ENCODE results near the gene SPATA2L. TPM values are rescaled to one million over a fixed set of nuclear protein-coding genes. Genes with fewer than 3 reads are reported as not detected.

SPATA2L gene
- total RNA-seq, 1 donor from 2014 or later: 15.4 TPM

GRCh38 chr16:89660146-89660545 is 41.4 kb downstream of the SPATA2L start:
- DNase-seq (ENCODE audit: low read depth): no peak

DNA sequence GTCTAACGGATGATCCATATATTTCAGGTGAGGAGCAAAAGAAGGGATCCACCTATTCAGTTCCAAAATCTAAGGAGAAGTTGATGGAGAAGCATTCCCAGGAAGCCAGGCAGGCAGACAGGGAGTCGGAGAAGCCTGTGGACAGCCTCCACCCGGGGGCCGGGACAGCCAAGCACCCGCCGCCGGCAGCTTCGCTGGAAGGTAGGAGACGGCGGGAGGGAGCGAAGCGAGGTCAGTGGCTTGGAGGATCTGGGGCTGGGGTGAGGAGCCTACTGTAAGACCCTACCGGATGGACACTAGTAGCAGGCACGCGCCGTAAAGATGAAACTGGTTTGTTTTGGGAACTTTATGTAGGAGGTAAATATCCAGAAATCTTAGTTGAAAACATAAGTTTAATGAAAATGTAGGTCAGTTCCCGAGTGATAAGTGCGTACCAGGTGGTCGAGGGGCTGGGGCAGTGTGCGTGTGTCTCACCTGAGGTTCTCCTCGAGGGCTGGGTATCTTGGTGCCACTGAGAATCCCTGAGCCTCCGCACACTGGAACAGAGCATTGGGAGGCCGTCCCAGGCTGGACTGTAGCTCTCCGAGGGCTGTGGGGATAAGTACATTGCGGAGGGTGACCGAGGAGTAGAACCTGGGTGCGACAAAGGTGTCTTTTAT is 43.2 kb downstream of the SPATA2L start:
- no peak for DNase-seq (ENCODE audit: low read depth)

DNA sequence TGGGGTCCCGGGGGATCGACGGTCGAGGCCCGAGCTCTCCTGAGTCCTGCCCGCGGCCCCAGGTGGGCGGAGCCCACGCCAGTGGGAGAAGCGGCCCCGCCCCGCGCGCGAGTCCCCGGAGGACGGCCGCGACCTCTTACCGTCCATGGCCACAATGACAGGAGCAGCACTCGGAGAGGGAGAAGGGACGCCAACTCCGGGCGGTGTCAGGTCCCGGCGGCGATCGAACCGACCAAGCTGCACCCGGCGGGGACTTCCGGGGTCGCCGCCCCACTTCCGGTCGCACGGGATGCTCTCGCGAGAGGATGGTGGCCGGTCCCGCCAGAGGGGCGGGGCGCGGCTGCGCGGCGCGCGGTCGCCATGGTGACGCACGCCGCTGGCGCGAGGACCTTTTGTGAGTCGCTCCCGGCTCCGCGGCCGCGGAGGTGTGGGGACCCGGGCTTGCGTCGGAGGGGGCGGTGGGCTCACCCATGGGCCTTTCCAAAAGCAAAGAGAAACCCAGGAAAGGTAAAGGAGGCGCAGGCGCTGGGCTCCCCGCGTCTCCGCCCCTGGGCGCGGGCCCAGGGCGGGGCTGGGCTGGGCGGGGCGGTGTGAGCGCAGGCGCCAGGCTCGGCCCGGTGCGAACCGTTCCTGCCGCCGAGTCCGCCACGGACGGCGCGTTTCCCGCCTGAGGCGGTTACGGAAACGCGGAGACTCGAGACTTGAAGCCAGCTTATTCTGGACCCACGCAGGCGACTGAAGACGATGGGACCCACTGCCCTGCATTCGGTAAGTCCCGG is 43.9 kb downstream of the SPATA2L start, which contains the start of the genes CHMP1A and SPATA33:
Gene CHMP1A (minus strand): TSS at position 267 of the 779 bp plus-strand sequence. CDS start 120 bp downstream, at position 147.
Gene SPATA33 (plus strand): TSS at position 395 of the 779 bp plus-strand sequence. CDS start 76 bp downstream, at position 471.
- peak; percentile 88 for DNase-seq (ENCODE audit: low read depth)

GRCh38 chr16:89656435-89657121 is 44.9 kb downstream of the SPATA2L start:
- no peak for DNase-seq (ENCODE audit: low read depth)

- DNase-seq (ENCODE audit: low read depth): no peak
Measured at GRCh38 chr16:89655062-89655643, 46.4 kb downstream of the SPATA2L start.

GRCh38 chr16:89653656-89654295 is 47.7 kb downstream of the SPATA2L start:
- DNase-seq (ENCODE audit: low read depth): no peak

DNA sequence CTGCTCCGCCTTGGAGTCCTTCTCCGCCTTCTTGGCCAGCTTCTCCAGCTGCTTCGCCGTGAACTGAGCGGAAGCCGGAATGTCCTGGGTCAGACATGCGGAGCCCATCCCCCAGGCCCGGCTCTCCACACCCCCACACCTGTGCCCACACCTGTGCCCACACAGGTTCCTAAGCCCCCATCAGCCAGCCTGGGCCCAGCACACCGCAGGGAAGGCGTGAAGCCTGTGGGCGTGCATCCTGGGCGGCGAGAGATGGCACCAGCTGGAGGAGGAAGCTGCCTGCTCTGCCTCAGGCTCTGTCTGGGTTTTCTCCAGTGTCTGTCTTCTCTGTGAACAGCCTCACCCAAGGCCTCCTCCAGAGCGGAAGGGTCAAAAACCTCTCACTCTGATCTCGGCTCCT is 49.9 kb downstream of the SPATA2L start:
- no peak for DNase-seq (ENCODE audit: low read depth)

GRCh38 chr16:89646906-89647305 is 54.6 kb downstream of the SPATA2L start:
- DNase-seq (ENCODE audit: low read depth): no peak

Other genes with a start within 250 kb of the SPATA2L start
- gene ANKRD11, start 211.1 kb downstream of the SPATA2L start, total RNA-seq: 34.2 and 37.1 TPM in 2 replicates
- 196 and 234 TPM in 2 replicates for gene SPG7, start 193.3 kb downstream of the SPATA2L start, total RNA-seq
- 4,195 and 7,550 TPM in 2 replicates for gene RPL13, start 141.0 kb downstream of the SPATA2L start, total RNA-seq
- gene CPNE7, start 125.9 kb downstream of the SPATA2L start, total RNA-seq: 8.1 and 10.8 TPM in 2 replicates
- not detected in 2 replicates for gene DPEP1, start 88.1 kb downstream of the SPATA2L start, total RNA-seq
- 60.6 and 74.7 TPM in 2 replicates for gene CHMP1A, start 44.0 kb downstream of the SPATA2L start, total RNA-seq
- gene SPATA33, start 43.9 kb downstream of the SPATA2L start, total RNA-seq: 4.1 and 7.1 TPM in 2 replicates
- 43.3 and 43.6 TPM in 2 replicates for gene CDK10, start 15.0 kb downstream of the SPATA2L start, total RNA-seq
- gene VPS9D1, start 19.2 kb upstream of the SPATA2L start, total RNA-seq: 10.5 and 10.6 TPM in 2 replicates
- gene ZNF276, start 19.8 kb upstream of the SPATA2L start, total RNA-seq: 11.3 and 19.8 TPM in 2 replicates
- gene FANCA, start 114.9 kb upstream of the SPATA2L start, total RNA-seq: 3.0 and 4.4 TPM in 2 replicates
- gene SPIRE2, start 126.8 kb upstream of the SPATA2L start, total RNA-seq: 2.3 and 2.4 TPM in 2 replicates
- gene TCF25, start 171.9 kb upstream of the SPATA2L start, total RNA-seq: 169 and 183 TPM in 2 replicates
- gene MC1R, start 217.2 kb upstream of the SPATA2L start, total RNA-seq: 3.1 and 4.4 TPM in 2 replicates
- 152 and 164 TPM in 2 replicates for gene TUBB3, start 221.6 kb upstream of the SPATA2L start, total RNA-seq
- 92.0 and 94.7 TPM in 2 replicates for gene DEF8, start 247.1 kb upstream of the SPATA2L start, total RNA-seq